Right lung (tissue), 5 donors: ENCODE results near the gene PCDHA1. TPM values are rescaled to one million over a fixed set of nuclear protein-coding genes. Genes with fewer than 3 reads are reported as not detected.
"Not testable (repeated sequence)": the region's sequence is repeated elsewhere in the genome, so short reads cannot be mapped to it uniquely, and the experiment has no call there.

ENCODE experiments used
- DNase-seq, 2 donors: peaks; one replicate each; pipeline ENCODE4 v3.0.0-alpha.2; 2013
- polyA plus RNA-seq, 5 donors: library from polyadenylated mRNA; unstranded; fragments of 120-200 nt; gene quantifications; one replicate each; pipeline versions ENCODE4 v1.2.1 to v1.2.3, GENCODE V29; 2013; ENCODE audit warnings: inconsistent platforms in 1 of 5, low replicate concordance in 1 of 5; ENCODE audit not compliant: insufficient read length in 5 of 5, insufficient read depth in 1 of 5

The PCDHA1 gene
- polyA plus RNA-seq, 5 donors = 0.07 to 0.18 (median 0.09) TPM

DNA sequence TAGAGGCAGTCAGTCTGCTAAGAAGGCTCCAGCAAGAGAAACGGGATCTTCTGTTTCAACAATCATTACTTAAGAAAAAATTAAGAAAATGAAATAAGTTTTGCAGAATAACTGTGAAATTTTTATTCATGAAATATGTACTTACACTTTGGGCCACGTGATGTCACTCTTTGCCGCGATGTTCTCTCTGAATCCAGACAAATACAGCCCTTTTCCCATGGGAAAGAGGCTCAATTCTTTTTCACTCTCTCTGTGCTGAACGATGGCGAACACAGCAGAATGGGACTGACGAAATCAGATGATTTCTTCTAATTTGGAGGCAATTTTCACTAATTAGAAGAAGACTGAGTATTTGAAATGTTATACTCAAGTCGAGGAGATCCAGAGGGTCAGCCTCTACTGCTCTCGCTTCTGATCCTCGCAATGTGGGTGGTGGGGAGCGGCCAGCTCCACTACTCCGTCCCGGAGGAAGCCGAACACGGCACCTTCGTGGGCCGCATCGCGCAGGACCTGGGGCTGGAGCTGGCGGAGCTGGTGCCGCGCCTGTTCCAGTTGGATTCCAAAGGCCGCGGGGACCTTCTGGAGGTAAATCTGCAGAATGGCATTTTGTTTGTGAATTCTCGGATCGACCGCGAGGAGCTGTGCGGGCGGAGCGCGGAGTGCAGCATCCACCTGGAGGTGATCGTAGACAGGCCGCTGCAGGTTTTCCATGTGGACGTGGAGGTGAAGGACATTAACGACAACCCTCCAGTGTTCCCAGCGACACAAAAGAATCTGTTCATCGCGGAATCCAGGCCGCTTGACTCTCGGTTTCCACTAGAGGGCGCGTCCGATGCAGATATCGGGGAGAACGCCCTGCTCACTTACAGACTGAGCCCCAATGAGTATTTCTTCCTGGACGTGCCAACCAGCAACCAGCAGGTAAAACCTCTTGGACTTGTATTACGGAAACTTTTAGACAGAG lies 62.5 kb downstream of the PCDHA1 start, which contains the start of gene PCDHA9:
Gene PCDHA9, plus strand, starts transcription at position 244 of the 964 bp plus-strand sequence. Its CDS starts 114 bp downstream, at position 358.
- DNase-seq = not testable (repeated sequence)

DNA sequence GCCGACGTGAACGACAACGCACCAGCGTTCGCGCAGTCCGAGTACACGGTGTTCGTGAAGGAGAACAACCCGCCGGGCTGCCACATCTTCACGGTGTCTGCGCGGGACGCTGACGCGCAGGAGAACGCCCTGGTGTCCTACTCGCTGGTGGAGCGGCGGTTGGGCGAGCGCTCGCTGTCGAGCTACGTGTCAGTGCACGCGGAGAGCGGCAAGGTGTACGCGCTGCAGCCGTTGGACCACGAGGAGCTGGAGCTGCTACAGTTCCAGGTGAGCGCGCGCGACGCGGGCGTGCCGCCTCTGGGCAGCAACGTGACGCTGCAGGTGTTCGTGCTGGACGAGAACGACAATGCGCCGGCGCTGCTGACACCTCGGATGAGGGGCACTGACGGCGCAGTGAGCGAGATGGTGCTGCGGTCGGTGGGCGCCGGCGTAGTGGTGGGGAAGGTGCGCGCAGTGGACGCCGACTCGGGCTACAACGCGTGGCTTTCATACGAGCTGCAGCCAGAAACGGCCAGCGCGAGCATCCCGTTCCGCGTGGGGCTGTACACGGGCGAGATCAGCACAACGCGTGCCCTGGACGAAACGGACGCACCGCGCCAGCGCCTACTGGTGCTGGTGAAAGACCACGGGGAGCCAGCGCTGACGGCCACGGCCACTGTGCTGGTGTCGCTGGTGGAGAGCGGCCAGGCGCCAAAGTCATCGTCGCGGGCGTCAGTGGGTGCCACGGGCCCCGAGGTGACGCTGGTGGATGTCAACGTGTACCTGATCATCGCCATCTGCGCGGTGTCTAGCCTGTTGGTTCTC lies 64.1 kb downstream of the PCDHA1 start:
- not testable (repeated sequence) for DNase-seq

DNA sequence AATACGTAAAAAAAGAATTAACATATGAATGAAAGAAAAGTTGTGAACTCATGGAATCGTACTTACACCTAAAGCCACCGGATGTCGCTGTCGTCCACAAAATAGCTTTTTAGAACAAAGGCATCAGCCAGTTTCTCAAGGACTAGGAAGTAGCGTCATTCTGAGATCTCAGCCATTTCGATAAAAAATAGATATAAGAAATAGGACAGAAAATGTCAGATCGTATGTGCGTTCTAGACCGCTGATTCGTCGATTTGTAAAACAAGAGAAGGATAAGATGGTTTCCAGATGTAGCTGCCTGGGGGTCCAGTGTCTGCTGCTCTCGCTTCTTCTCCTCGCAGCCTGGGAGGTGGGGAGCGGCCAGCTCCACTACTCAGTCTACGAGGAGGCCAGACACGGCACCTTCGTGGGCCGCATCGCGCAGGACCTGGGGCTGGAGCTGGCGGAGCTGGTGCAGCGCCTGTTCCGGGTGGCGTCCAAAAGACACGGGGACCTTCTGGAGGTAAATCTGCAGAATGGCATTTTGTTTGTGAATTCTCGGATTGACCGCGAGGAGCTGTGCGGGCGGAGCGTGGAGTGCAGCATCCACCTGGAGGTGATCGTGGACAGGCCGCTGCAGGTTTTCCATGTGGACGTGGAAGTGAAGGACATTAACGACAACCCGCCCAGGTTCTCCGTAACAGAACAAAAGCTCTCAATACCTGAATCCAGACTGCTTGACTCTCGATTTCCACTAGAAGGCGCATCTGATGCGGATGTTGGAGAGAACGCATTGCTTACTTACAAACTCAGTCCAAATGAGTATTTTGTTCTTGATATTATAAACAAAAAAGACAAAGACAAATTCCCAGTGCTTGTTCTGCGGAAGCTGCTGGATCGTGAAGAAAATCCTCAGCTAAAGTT lies 70.1 kb downstream of the PCDHA1 start, which contains the start of gene PCDHA10:
Gene PCDHA10, plus strand, starts transcription at position 126 of the 903 bp plus-strand sequence. Its CDS starts 152 bp downstream, at position 278.
- peak in 1 of 2 donors; percentile 1 for DNase-seq

DNA sequence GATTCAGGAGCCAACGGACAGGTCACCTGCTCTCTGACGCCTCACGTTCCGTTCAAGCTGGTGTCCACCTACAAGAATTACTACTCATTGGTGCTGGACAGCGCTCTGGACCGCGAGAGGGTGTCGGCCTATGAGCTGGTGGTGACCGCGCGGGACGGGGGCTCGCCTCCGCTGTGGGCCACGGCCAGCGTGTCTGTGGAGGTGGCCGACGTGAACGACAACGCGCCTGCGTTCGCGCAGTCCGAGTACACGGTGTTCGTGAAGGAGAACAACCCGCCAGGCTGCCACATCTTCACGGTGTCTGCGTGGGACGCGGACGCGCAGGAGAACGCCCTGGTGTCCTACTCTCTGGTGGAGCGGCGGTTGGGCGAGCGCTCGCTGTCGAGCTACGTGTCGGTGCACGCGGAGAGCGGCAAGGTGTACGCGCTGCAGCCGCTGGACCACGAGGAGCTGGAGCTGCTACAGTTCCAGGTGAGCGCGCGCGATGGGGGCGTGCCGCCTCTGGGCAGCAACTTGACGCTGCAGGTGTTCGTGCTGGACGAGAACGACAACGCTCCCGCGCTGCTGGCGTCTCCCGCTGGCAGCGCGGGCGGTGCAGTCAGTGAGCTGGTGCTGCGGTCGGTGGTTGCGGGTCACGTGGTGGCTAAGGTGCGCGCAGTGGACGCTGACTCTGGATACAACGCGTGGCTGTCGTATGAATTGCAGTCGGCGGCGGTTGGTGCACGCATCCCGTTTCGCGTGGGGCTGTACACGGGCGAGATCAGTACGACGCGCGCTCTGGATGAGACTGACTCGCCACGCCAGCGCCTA lies 71.4 kb downstream of the PCDHA1 start:
- DNase-seq = no peak

DNA sequence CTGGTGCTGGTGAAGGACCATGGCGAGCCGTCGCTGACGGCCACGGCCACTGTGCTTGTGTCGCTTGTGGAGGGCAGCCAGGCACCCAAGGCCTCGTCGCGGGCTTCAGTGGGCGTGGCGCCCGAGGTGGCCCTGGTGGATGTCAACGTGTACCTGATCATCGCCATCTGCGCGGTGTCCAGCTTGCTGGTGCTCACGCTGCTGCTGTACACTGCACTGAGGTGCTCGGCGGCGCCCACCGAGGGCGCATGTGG lies 72.0 kb downstream of the PCDHA1 start:
- DNase-seq = no peak

DNA sequence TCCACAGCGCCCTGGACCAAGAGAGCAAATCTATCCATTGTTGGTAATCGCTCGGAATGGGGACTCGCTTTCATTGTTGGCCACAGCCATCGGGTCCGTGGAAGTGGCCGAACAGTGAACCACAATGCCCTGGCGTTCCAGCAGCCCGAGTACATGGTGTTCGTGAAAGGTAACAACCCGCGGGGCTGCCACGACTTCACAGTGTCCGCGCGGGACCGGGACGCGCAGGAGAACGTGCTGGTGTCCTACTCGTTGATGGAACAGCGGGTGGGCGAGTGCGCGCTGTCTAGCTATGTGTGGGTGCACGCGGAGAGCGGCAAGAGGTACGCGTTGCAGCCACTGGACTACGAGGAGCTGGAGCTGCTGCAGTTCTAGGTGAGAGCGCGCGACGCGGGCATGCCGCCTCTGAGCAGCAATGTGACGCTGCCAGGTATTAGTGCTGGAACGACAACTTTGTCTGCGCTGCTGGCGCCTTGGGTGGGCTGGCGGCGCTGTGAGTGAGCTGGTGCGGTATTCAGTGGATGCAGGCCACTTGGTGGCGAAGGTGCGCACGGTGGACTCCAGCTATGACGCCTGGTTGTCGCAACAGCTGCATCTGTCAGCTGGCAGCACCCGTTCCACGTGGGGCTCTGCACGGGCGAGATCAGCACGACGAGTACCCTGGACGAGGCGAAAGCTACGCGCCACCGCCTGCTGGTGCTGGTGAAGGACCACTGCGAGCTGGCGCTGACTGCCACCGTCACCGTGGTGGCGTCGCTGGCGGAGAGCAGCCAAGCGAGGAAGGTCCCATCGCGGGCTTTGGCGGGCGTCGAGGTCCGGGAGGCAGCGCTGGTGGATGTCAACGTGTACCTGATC lies 76.7 kb downstream of the PCDHA1 start:
- DNase-seq = no peak

DNA sequence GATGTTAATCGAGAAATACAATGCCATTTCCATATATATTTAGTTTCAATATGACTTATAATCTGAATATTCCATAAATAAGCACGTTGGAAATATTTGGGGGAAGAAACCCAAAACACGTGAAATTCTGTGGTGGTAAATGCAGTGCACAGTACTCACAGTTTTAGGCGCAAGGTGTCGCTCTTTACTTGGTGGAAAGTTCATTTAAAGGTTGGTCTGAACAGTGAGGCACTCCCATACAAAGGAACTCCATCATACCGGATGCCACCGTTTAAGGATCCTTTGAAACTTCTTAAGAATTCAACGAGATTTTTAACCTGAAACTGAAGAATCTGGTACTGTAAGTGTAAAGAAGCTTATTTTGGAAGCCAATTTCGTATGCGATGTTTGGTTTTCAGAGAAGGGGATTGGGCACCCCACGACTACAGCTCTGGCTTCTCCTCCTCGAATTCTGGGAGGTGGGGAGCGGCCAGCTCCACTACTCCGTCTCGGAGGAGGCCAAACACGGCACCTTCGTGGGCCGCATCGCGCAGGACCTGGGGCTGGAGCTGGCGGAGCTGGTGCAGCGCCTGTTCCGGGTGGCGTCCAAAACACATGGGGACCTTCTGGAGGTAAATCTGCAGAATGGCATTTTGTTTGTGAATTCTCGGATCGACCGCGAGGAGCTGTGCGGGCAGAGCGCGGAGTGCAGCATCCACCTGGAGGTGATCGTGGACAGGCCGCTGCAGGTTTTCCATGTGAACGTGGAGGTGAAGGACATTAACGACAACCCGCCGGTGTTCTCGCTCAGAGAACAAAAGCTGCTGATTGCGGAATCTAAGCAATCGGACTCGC lies 83.0 kb downstream of the PCDHA1 start, which contains the start of gene PCDHA11:
Gene PCDHA11, plus strand, starts transcription at position 237 of the 834 bp plus-strand sequence. Its CDS starts 147 bp downstream, at position 384.
- peak in 1 of 2 donors; percentile 2 for DNase-seq

DNA sequence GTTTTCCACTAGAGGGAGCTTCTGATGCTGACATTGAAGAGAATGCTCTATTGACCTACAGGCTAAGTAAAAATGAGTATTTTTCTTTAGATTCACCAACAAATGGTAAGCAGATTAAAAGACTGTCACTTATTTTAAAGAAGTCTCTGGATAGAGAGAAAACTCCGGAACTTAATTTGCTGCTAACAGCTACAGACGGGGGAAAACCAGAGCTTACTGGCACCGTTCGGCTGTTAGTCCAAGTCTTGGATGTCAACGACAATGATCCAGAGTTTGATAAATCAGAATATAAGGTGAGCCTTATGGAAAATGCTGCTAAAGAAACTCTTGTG lies 83.6 kb downstream of the PCDHA1 start:
- no peak for DNase-seq

DNA sequence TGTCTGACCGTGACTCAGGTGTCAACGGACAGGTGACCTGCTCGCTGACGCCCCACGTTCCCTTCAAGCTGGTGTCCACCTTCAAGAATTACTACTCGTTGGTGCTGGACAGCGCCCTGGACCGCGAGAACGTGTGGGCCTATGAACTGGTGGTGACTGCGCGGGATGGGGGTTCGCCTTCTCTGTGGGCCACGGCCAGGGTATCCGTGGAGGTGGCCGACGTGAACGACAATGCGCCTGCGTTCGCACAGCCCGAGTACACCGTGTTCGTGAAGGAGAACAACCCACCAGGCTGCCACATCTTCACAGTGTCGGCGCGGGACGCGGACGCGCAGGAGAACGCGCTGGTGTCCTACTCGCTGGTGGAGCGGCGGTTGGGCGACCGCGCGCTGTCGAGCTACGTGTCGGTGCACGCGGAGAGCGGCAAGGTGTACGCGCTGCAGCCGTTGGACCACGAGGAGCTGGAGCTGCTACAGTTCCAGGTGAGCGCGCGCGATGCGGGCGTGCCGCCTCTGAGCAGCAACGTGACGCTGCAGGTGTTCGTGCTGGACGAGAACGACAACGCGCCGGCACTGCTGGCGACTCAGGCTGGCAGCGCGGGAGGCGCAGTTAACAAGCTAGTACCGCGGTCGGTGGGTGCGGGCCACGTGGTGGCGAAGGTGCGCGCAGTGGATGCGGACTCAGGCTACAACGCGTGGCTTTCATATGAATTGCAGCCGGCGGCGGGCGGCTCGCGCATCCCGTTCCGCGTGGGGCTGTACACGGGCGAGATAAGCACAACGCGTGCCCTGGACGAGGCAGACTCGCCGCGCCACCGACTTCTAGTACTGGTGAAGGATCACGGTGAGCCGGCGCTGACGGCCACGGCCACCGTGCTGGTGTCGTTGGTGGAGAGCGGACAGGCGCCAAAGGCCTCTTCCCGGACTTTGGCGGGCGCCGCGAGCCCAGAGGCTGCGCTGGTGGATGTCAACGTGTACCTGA lies 84.6 kb downstream of the PCDHA1 start:
- no peak for DNase-seq

DNA sequence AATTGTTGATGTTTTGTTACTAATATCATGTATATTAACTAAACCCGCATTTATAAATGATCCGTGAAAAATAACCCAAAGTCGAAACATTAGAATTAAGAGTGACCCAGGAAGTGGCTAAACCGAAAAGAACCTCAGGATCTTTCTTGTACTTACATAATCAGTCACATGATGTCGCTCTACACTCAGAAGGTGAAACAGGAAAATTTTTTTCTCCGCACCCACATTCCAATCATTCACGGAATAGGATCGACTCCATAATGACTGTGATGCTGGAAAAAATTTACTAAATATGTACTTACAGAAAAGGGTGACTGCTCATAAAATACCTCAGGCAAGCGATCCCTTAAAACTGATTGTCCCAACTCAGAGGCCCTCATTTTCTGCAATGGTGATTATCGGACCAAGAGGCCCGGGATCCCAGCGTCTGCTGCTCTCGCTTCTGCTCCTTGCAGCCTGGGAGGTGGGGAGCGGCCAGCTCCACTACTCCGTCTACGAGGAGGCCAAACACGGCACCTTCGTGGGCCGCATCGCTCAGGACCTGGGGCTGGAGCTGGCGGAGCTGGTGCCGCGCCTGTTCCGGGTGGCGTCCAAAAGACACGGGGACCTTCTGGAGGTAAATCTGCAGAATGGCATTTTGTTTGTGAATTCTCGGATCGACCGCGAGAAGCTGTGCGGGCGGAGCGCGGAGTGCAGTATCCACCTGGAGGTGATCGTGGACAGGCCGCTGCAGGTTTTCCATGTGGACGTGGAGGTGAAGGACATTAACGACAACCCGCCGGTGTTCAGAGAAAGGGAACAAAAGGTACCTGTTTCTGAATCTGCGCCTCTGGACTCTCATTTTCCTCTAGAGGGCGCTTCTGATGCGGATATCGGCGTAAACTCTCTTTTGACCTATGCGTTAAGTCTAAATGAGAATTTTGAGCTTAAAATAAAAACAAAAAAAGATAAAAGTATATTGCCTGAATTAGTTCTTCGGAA lies 89.4 kb downstream of the PCDHA1 start, which contains the start of gene PCDHA12:
Gene PCDHA12, plus strand, starts transcription at position 224 of the 981 bp plus-strand sequence. Its CDS starts 165 bp downstream, at position 389.
- DNase-seq = no peak

DNA sequence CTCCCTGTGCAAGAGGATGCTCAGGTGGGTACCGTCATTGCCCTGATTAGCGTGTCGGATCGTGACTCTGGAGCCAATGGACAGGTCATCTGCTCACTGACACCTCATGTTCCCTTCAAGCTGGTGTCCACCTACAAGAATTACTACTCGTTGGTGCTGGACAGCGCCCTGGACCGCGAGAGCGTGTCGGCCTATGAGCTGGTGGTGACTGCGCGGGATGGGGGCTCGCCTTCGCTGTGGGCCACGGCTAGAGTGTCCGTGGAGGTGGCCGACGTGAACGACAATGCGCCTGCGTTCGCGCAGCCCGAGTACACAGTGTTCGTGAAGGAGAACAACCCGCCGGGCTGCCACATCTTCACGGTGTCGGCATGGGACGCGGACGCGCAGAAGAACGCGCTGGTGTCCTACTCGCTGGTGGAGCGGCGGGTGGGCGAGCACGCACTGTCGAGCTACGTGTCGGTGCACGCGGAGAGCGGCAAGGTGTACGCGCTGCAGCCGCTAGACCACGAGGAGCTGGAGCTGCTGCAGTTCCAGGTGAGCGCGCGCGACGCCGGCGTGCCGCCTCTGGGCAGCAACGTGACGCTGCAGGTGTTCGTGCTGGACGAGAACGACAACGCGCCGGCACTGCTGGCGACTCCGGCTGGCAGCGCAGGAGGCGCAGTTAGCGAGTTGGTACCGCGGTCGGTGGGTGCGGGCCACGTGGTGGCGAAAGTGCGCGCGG lies 90.8 kb downstream of the PCDHA1 start:
- not testable (repeated sequence) for DNase-seq

DNA sequence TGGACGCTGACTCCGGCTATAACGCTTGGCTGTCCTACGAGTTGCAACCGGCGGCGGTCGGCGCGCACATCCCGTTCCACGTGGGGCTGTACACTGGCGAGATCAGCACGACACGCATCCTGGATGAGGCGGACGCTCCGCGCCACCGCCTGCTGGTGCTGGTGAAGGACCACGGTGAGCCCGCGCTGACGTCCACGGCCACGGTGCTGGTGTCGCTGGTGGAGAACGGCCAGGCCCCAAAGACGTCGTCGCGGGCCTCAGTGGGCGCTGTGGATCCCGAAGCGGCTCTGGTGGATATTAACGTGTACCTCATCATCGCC lies 91.3 kb downstream of the PCDHA1 start:
- no peak for DNase-seq

DNA sequence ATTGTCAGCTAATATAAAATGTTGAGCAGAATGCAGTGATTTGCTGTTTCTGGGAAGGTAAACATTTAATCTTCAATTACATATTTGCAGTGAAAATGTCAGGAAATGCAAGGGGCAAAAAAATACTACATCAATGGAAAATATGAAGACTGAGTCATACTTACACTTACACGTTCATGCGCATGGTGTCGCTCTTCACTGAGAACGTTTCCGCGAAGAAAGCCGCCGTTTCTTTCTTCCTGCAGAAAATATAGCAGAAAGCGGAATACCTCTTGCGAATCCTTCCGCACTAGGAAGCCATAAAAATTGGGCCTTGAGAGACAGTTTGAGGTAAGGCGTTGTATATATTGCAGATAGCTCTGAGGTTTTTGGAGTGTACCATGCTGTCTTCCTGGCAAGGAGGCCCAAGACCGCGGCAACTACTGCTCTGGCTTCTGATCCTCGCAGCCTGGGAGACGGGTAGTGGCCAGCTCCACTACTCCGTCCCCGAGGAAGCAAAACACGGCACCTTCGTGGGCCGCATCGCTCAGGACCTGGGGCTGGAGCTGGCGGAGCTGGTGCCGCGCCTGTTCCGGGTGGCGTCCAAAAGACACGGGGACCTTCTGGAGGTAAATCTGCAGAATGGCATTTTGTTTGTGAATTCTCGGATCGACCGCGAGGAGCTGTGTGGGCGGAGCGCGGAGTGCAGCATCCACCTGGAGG lies 96.1 kb downstream of the PCDHA1 start, which contains the start of gene PCDHA13:
Gene PCDHA13, plus strand, starts transcription at position 236 of the 702 bp plus-strand sequence. Its CDS starts 145 bp downstream, at position 381.
- DNase-seq = peak in 1 of 2 donors; percentile 1

DNA sequence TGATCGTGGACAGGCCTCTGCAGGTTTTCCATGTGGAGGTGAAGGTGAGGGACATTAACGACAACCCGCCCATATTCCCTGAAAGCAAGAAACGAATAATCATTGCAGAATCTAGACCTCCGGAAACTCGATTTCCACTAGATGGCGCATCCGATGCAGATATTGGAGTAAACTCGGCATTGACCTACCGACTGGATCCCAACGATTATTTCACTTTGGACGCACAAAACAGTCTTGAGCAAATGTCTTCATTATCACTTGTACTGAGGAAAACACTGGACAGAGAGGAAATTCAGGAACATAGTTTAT lies 96.6 kb downstream of the PCDHA1 start:
- DNase-seq = no peak

DNA sequence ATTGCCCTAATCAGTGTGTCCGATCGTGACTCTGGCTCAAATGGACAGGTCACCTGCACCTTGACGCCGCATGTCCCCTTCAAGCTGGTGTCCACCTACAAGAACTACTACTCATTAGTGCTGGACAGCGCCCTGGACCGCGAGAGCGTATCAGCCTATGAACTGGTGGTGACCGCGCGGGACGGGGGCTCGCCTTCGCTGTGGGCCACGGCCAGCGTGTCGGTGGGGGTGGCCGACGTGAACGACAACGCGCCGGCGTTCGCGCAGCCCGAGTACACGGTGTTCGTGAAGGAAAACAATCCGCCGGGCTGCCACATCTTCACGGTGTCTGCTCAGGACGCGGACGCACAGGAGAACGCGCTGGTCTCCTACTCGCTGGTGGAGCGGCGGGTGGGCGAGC lies 97.4 kb downstream of the PCDHA1 start:
- no peak for DNase-seq
